ENCODE measurements around the gene SEC24A.
"Not testable (repeated sequence)": the region's sequence is repeated elsewhere in the genome, so short reads cannot be mapped to it uniquely, and the experiment has no call there.

The SEC24A gene

DNA sequence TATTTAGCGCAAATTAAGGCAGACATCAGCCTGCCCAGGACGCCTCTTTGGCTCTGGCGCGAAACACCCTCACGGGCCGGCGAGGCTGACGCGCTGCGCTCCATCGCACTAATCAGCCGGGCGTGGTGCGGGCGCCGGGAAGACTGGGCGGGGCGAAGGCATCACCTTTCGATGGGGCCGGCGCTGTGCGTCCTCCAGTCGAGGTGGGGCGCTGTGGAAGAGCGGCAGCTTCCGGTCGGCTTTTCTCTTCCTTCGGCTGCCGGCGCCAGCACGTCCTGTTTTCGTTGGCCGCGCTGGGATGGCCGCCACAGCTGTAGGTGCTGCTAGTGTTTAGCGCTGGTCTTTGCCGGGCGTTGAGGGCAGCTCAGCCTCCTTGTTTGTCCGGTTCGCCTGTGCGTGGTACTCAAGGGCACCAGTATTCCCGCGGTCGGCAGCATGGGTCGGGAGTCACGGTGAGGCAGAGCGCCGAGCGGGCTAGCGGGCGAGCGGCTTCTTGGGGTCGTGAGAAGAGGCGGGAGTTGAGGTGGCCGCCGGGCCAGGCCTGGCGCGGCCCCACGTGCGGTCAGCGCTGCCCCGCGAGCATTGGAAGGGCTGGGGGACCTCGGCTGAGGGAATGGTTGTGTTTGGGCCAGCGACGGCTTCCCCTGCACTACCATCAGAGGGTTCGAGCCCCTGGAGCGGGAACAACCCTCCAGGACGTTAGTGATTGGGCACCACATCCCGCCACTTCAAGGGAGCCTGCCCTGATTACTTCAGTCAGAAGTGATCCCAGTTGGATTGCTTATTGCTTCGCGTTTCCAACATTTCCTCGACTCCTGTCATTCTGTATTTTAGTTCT is 110.1 kb downstream of the SEC24A start, which contains the start of gene DDX46:
DDX46 (plus strand) TSS at position 276 of the 838 bp plus-strand sequence; CDS start at position 436, 160 bp downstream.
- DNase-seq: peak; percentile 93

DNA sequence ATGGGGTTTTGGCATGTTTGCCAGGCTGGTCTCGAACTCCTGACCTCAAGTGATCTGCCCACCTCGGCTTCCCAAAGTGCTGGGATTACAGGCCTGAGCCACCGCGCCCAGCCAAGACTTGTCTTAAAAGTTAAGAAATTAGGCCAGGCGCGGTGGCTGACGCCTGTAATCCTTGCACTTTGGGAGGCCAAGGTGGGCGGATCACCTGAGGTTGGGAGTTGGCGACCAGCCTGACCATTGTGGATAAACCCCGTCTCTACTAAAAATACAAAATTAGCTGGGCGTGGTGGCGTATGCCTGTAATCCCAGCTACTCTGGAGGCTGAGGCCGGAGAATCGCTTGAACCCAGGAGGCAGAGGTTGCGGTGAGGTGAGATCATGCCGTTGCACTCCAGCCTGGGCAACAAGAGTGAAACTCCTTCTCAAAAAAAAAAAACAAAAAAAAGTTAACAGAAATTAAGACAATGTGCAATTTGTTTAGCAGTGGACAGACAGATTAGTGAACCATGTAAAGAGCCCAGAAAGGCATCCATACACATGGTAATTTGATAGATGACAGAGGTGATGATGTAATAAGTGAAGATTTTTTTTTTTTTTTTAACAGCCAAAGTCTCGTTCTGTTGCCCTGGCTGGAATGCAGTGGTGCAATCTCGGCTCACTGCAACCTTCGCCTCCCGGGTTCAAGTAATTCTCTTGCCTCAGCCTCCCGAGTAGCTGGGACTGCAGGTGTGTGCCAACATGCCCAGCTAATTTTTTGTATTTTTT is 119.1 kb downstream of the SEC24A start:
- not testable (repeated sequence) for DNase-seq

DNA sequence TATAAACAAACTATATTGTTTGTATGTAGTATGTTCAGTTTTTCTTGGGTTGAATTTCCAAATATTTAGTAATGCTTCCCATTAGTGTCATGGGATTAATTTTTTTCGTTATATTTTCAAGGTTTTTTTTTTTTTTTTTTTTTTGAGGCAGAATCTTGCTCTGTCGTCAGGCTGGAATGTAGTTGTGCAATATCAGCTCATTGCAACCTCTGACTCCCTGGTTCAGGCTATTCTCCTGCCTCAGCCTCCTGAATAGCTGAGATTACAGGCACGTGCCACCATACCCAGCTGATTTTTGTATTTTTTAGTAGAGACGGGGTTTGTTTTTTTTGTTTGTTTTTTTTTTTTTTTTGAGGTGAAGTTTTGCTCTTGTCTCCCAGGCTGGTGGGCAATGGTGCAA is 120.6 kb downstream of the SEC24A start:
- no peak for DNase-seq

DNA sequence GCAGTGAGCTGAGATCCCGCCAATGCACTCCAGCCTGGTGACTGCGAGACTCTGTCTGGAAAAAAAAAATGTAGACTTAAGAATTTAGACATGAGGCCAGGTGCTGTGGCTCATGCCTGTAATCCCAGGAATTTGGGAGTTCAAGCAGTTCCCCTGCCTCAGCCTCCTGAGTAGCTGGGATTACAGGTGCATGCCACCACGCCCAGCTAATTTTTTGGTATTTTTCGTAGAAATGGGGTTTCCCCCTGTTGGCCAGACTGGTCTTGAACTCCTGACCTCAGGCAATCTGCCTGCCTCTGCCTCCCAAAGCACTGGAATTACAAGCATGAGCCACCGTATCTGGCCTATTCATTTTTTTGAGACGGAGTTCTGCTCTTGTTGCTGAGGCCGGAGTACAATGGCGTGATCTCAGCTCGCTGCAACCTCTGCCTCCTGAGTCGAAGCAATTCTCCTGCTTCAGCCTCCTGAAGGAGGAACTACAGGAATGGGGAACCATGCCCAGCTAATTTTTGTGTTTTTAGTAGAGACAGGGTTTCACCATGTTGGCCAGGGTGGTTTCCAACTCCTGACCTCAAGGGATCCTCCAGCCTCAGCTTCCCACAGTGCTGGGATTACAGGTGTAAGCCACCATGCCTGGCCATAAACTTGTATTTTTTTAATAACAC is 124.0 kb downstream of the SEC24A start:
- DNase-seq: no peak

DNA sequence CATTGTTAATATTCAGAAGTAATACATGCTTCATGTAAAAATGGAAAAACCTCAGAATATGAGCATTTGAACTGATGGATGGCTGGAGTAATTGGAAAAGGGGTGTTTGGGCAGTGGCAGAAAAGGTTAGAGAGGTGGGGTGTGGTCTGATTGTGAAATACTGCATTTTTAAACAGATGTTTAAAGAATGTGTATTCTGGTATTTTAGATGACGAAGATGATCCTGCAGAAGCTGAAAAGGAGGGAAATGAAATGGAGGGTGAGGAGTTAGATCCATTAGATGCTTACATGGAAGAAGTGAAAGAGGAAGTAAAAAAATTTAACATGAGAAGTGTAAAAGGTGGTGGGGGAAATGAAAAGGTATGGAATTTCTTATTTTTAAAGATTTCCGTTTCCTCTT is 128.8 kb downstream of the SEC24A start:
- DNase-seq: no peak
